ENCODE results near the gene WDR73.

GRCh38 chr15:84697236-84697990 lies 43.3 kb upstream of the WDR73 start:
- TF ChIP-seq CTCF (IDR thresholded peaks at IDR 0.05) (no peak), POLR2A (IDR thresholded peaks at IDR 0.05) (no peak)

Measured in upper lobe of left lung (tissue), 4 donors.